C4-2B (cell line): ENCODE results near the gene VIL1.

Experiments used
- CTCF ChIP-seq: fragments of 450-650 bp; conservative IDR thresholded peaks from 2 replicates; pipeline ENCODE4 v1.5.1; 2017; ENCODE audit warnings: mild to moderate bottlenecking
- ZFX ChIP-seq: fragments of 450-650 bp; IDR thresholded peaks from 2 replicates; pipeline ENCODE4 v1.6.1; 2017

GRCh38 chr2:218418321-218418716 is 604 bp upstream of the VIL1 start:
- no peak for TF ChIP-seq CTCF
- no peak for TF ChIP-seq ZFX
